WTC11 (cell line): ENCODE data around the gene CHST3.

ENCODE experiments used
- SMAD4 ChIP-seq: sonication (generic); formaldehyde crosslinking; IDR thresholded peaks from 2 replicates; pipeline ENCODE4 v1.8.0; 2022; ENCODE audit warnings: mild to moderate bottlenecking, missing genetic modification reagents
- TF ChIP-seq, protein P1 (sequence below): fragments of 200-600 bp; IDR thresholded peaks from 2 replicates; pipeline ENCODE4 v1.8.0; 2022; ENCODE audit warnings: antibody characterized with exemption

DNA sequence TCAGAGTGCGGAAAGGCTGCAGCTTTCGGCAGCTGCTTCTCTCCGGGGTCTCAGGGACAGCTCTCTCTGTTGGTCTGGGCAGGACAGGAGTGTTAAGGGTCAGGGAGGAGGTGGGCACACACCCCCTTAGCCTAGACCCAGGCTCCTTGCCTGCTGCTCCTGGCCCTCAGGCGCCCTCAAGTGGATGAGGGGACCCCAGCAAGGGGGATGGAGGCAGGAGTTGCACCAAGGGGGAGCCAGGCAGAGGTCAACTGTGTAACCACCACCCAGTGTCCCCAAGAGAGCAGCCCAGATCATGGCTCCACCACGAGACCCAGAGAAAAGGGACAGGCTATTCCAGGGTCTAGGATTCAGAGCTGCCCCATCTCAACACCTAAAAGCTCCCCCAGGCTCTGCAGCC is 97.3 kb downstream of the CHST3 start:
- TF ChIP-seq, protein P1, sequence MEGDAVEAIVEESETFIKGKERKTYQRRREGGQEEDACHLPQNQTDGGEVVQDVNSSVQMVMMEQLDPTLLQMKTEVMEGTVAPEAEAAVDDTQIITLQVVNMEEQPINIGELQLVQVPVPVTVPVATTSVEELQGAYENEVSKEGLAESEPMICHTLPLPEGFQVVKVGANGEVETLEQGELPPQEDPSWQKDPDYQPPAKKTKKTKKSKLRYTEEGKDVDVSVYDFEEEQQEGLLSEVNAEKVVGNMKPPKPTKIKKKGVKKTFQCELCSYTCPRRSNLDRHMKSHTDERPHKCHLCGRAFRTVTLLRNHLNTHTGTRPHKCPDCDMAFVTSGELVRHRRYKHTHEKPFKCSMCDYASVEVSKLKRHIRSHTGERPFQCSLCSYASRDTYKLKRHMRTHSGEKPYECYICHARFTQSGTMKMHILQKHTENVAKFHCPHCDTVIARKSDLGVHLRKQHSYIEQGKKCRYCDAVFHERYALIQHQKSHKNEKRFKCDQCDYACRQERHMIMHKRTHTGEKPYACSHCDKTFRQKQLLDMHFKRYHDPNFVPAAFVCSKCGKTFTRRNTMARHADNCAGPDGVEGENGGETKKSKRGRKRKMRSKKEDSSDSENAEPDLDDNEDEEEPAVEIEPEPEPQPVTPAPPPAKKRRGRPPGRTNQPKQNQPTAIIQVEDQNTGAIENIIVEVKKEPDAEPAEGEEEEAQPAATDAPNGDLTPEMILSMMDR: no peak; the same call in 1 of the 2 replicates
- TF ChIP-seq SMAD4 (CRISPR knock-in tag): no peak
